Endothelial cell of umbilical vein (primary cell): ENCODE results near the gene ULK4. TPM values are rescaled to one million over a fixed set of nuclear protein-coding genes. Genes with fewer than 3 reads are reported as not detected.

Experiments used
- BruUV-seq: library from RNA; stranded (reverse); fragments of 400-500 nt; replicated peaks from 2 replicates; lab custom pipeline; 2021; lab: Mats Ljungman, UMichigan
- CTCF ChIA-PET: fragments of 300-600, 350-600 bp; sonication (Branson Sonifier 250); formaldehyde crosslinking; loops from one replicate; lab custom pipeline; 2021; ENCODE audit warnings: antibody characterized with exemption, inconsistent platforms; lab: Charles Lee
- POLR2A ChIA-PET: fragments of 300-600, 350-600 bp; sonication (Branson Sonifier 250); formaldehyde crosslinking; loops from one replicate; lab custom pipeline; 2021; ENCODE audit warnings: antibody characterized with exemption, inconsistent platforms; lab: Charles Lee
- DNase-seq: peaks from one replicate; pipeline ENCODE4 v3.0.0-alpha.2; 2011; ENCODE audit warnings: low read depth, low spot score
- FAIRE-seq: peaks from 2 replicates; lab custom pipeline; 2011; peaks lifted over from hg19 to GRCh38; lab: Jason Lieb, UNC
- H2AFZ ChIP-seq: 2 replicates; pipeline ENCODE4 v1.6.0; 2012; ENCODE audit warnings: low read depth, low read length, control low read depth, inconsistent platforms
- H3K27ac ChIP-seq: 2 replicates; pipeline ENCODE4 v1.5.1; 2011; ENCODE audit warnings: low read depth, mild to moderate bottlenecking, control low read depth, low read length, moderate library complexity; ENCODE audit not compliant: insufficient read depth
- H3K27me3 ChIP-seq, 2 experiments: 2 replicates each; pipeline versions ENCODE4 v1.6.0 to v1.6.1; 2011; ENCODE audit warnings: low read length in 2 of 2, mixed read lengths in 1 of 2; ENCODE audit not compliant: control insufficient read depth in 2 of 2, insufficient read depth in 2 of 2
- H3K36me3 ChIP-seq, 2 experiments: 2 replicates in 1 of 2; 3 replicates in 1 of 2; pipeline ENCODE4 v1.5.1; 2011; ENCODE audit warnings: low read length in 2 of 2, mild to moderate bottlenecking in 1 of 2, moderate library complexity in 1 of 2; ENCODE audit not compliant: control insufficient read depth in 2 of 2, insufficient read depth in 2 of 2; ENCODE audit errors: extremely low read depth in 1 of 2
- H3K4me1 ChIP-seq: 3 replicates; pipeline ENCODE4 v1.5.1; 2011; ENCODE audit warnings: mild to moderate bottlenecking, low read length; ENCODE audit not compliant: control insufficient read depth, insufficient read depth; ENCODE audit errors: extremely low read depth
- H3K4me2 ChIP-seq: 2 replicates; pipeline ENCODE4 v1.6.1; 2011; ENCODE audit warnings: low read length, control low read depth, mixed read lengths; ENCODE audit not compliant: insufficient read depth
- H3K4me3 ChIP-seq, 3 experiments: fragments of 200-600 bp in 1 of 3; sonication (generic), shearing (Covaris generic) in 1 of 3; replicated peaks in 1 of 3; 2 replicates each; pipeline ENCODE4 v1.5.1; 2011 to 2016; ENCODE audit warnings: control low read depth in 3 of 3, low read length in 3 of 3, mild to moderate bottlenecking in 2 of 3, inconsistent platforms in 1 of 3, low read depth in 1 of 3, moderate library complexity in 1 of 3; ENCODE audit not compliant: insufficient read depth in 1 of 3
- H3K79me2 ChIP-seq: 2 replicates; pipeline ENCODE4 v1.6.0; 2012; ENCODE audit warnings: low read length, inconsistent platforms; ENCODE audit not compliant: control insufficient read depth, insufficient read depth
- H3K9ac ChIP-seq: replicated peaks from 2 replicates; pipeline ENCODE3; 2011; ENCODE audit warnings: low read length, control low read depth; ENCODE audit not compliant: insufficient read depth; ENCODE audit errors: extremely low read depth
- H3K9me1 ChIP-seq: replicated peaks from 3 replicates; pipeline ENCODE4 v1.6.0; 2011; ENCODE audit warnings: mild to moderate bottlenecking, low read length; ENCODE audit not compliant: control insufficient read depth, insufficient read depth; ENCODE audit errors: extremely low read depth
- H3K9me3 ChIP-seq: replicated peaks from 2 replicates; pipeline ENCODE4 v1.5.1; 2012; ENCODE audit warnings: low read length, inconsistent platforms; ENCODE audit not compliant: control insufficient read depth, insufficient read depth
- H4K20me1 ChIP-seq: replicated peaks from 2 replicates; pipeline ENCODE3; 2011; ENCODE audit warnings: mild to moderate bottlenecking, low read length; ENCODE audit not compliant: control insufficient read depth, insufficient read depth; ENCODE audit errors: extremely low read depth
- CTCF ChIP-seq, 2 donors: IDR thresholded peaks; 1 replicate in 1 of 2; 2 replicates in 1 of 2; pipeline ENCODE4 v1.5.1; 2011; ENCODE audit warnings: low read length in 2 of 2, mild to moderate bottlenecking in 2 of 2, moderate library complexity in 2 of 2, control low read depth in 1 of 2, inconsistent platforms in 1 of 2, low read depth in 1 of 2; ENCODE audit not compliant: insufficient read depth in 1 of 2; ENCODE audit errors: extremely low read depth in 1 of 2
- EZH2 ChIP-seq: IDR thresholded peaks from 2 replicates; pipeline ENCODE4 v1.6.1; 2012; ENCODE audit warnings: borderline replicate concordance, low read depth, mild to moderate bottlenecking, moderate library complexity, low read length, inconsistent platforms; ENCODE audit not compliant: severe bottlenecking
- FOS ChIP-seq: IDR thresholded peaks from 2 replicates; pipeline ENCODE4 v1.6.1; 2011; ENCODE audit warnings: mild to moderate bottlenecking, low read length, moderate library complexity, borderline replicate concordance; ENCODE audit not compliant: insufficient read depth
- GATA2 ChIP-seq: IDR thresholded peaks from 2 replicates; pipeline ENCODE4 v1.7.0; 2011; ENCODE audit warnings: low read depth, mild to moderate bottlenecking, moderate library complexity, mixed read lengths, low read length; ENCODE audit not compliant: insufficient read length, insufficient read depth
- JUN ChIP-seq: IDR thresholded peaks from 2 replicates; pipeline ENCODE4 v1.6.1; 2011; ENCODE audit warnings: borderline replicate concordance, low read depth; ENCODE audit not compliant: insufficient read length, insufficient read depth
- MAX ChIP-seq: IDR thresholded peaks from 2 replicates; pipeline ENCODE4 v1.6.1; 2011; ENCODE audit not compliant: insufficient read depth, insufficient read length
- MYC ChIP-seq: IDR thresholded peaks from one replicate; pipeline ENCODE4 v1.6.1; 2011; ENCODE audit warnings: mild to moderate bottlenecking, low read depth, low read length
- POLR2A ChIP-seq: IDR thresholded peaks from 2 replicates; pipeline ENCODE4 v1.6.1; 2012; ENCODE audit warnings: low read depth, mild to moderate bottlenecking, control low read depth, low read length
- POLR2AphosphoS5 ChIP-seq: IDR thresholded peaks from 2 replicates; pipeline ENCODE4 v1.6.1; 2012; ENCODE audit warnings: low read depth, mild to moderate bottlenecking, control low read depth, low read length, moderate library complexity; ENCODE audit not compliant: insufficient read depth
- dilution Hi-C: fragments of 300-500 bp; cut with MboI; formaldehyde crosslinking; loops from one replicate; pipeline ENCODE4 v1.15.0; 2019; ENCODE audit warnings: low sequenced_read_pairs; ENCODE audit not compliant: extremely low pct_ligation_motif_present
- intact Hi-C: fragments of 100-400 bp; cut with micrococcal nuclease; formaldehyde crosslinking; loops from one replicate; pipeline ENCODE4 v1.10.0; 2022
- polyA plus RNA-seq, 4 experiments: library from polyadenylated mRNA; depleted of rRNA in 3 of 4; stranded (reverse) in 3 of 4; unstranded in 1 of 4; fragments of >200 nt; gene quantifications; 2 replicates each; pipeline versions ENCODE4 v1.2.1 to v1.2.3, GENCODE V29; 2011 to 2012; ENCODE audit warnings: missing spikeins in 1 of 4
- total RNA-seq: library from RNA; stranded (reverse); gene quantifications from 2 replicates; pipeline ENCODE4 v1.2.3, GENCODE V29; 2021

Gene ULK4
- total and polyA plus RNA-seq, 2 donors (not counting 3 experiments of a cell fraction or from before 2014, with no cell fraction given): 3.3 to 16.0 TPM

- no TSS peak for BruUV-seq
- Histone ChIP-seq H4K20me1 (no peaks in the 10 kb centered on the region), H3K9me1 (no peaks in the 10 kb centered on the region), H3K4me1 (peaks cover 5% of the 10 kb centered on the region), H3K9ac (no peak overlapping the region), H3K36me3 (no peaks in the 10 kb centered on the region), H2AFZ (no peak overlapping the region), H3K79me2 (no peaks in the 10 kb centered on the region), H3K4me3 (no peak overlapping the region), H3K27ac (no peak overlapping the region), H3K27me3 (no peaks in the 10 kb centered on the region), H3K4me2 (no peak overlapping the region), H3K9me3 (no peaks in the 10 kb centered on the region)
- TF ChIP-seq MYC (no peak), POLR2AphosphoS5 (no peak)
- ChIA-PET CTCF (no interaction called here), POLR2A (no interaction called here)
- intact Hi-C loops: no loop called here
- FAIRE-seq (no peak), DNase-seq (no peak)
- dilution Hi-C loops: no loop called here
Measured at GRCh38 chr3:41966206-41966605, 4.3 kb upstream of the ULK4 start.

GRCh38 chr3:41963823-41964222 is 1.9 kb upstream of the ULK4 start:
- Histone ChIP-seq H3K79me2 (peaks cover 4% of the 10 kb centered on the region), H3K4me3 (no peak overlapping the region), H2AFZ (no peak overlapping the region), H3K27ac (no peak overlapping the region), H3K36me3 (no peaks in the 10 kb centered on the region), H3K9me1 (no peaks in the 10 kb centered on the region), H3K9ac (no peak overlapping the region), H3K4me2 (no peak overlapping the region), H3K9me3 (no peaks in the 10 kb centered on the region), H4K20me1 (no peaks in the 10 kb centered on the region), H3K4me1 (peaks cover 13% of the 10 kb centered on the region), H3K27me3 (no peaks in the 10 kb centered on the region)
- no peak for FAIRE-seq
- no TSS peak for BruUV-seq
- no peak for DNase-seq
- intact Hi-C loops: loop anchor here (2.0 to 5.0 kb wide), 5 partner anchors 69 to 1652 kb away; partner anchors contain the start of gene RPL14
- POLR2A ChIA-PET: no interaction called here
- dilution Hi-C loops: no loop called here
- CTCF ChIA-PET: interaction anchor here (1.6 kb wide), 1 partner anchor 135 kb away, joined by 4 read pairs; no protein-coding TSS in a partner anchor
- TF ChIP-seq GATA2 (no peak), JUN (no peak), EZH2 (no peak), FOS (no peak), CTCF (IDR thresholded peaks at IDR 0.05; ENCODE audit: extremely low read depth in 1 of 2, insufficient read depth in 1 of 2, low read depth in 1 of 2, low read length in 2 of 2) (no peak), MAX (no peak), POLR2AphosphoS5 (no peak), MYC (no peak), POLR2A (no peak)
